HepG2 (cell line): ENCODE data around the gene DGAT2. TPM values are rescaled to one million over a fixed set of nuclear protein-coding genes. Genes with fewer than 3 reads are reported as not detected.

Experiments used
- AHDC1 ChIP-seq: sonication (generic); formaldehyde crosslinking; IDR thresholded peaks from 2 replicates; pipeline ENCODE4 v1.5.1; 2020; ENCODE audit warnings: mild to moderate bottlenecking, missing genetic modification reagents, borderline replicate concordance
- ARHGAP35 ChIP-seq: sonication (generic); formaldehyde crosslinking; IDR thresholded peaks from 2 replicates; pipeline ENCODE4 v1.9.0; 2022; ENCODE audit warnings: mild to moderate bottlenecking, inconsistent platforms, moderate library complexity, missing genetic modification reagents, borderline replicate concordance
- CAMTA2 ChIP-seq: sonication (generic); formaldehyde crosslinking; IDR thresholded peaks from 2 replicates; pipeline ENCODE4 v1.4.0; 2020; ENCODE audit warnings: mild to moderate bottlenecking, missing genetic modification reagents, borderline replicate concordance
- CBFB ChIP-seq: sonication (generic); formaldehyde crosslinking; IDR thresholded peaks from 2 replicates; pipeline ENCODE4 v1.4.0; 2020; ENCODE audit warnings: missing genetic modification reagents
- CREM ChIP-seq, 2 experiments: sonication (generic) in 1 of 2; formaldehyde crosslinking in 1 of 2; IDR thresholded peaks; 2 replicates each; pipeline versions ENCODE4 v1.4.0 to v1.6.1; 2016 to 2020; ENCODE audit warnings: antibody characterized with exemption in 1 of 2, mild to moderate bottlenecking in 1 of 2, missing genetic modification reagents in 1 of 2
- EZH2 ChIP-seq: conservative IDR thresholded peaks from 2 replicates; pipeline ENCODE4 v1.6.1; 2012; ENCODE audit warnings: mild to moderate bottlenecking, low read depth, low read length, moderate library complexity
- FUBP1 ChIP-seq: sonication (generic); formaldehyde crosslinking; IDR thresholded peaks from 2 replicates; pipeline ENCODE4 v1.5.1; 2020; ENCODE audit warnings: missing genetic modification reagents, mild to moderate bottlenecking, borderline replicate concordance
- NR2F1 ChIP-seq, 2 experiments: fragments of 450-650 bp in 1 of 2; formaldehyde crosslinking in 1 of 2; IDR thresholded peaks; 2 replicates each; pipeline versions ENCODE4 v1.5.0 to v1.6.1; 2016 to 2020; ENCODE audit warnings: mild to moderate bottlenecking in 1 of 2, missing compliant biosample characterization in 1 of 2, missing genetic modification reagents in 1 of 2, moderate library complexity in 1 of 2
- TFDP1 ChIP-seq: IDR thresholded peaks from 2 replicates; pipeline ENCODE4 v1.6.1; 2016; ENCODE audit warnings: missing compliant biosample characterization, missing genetic modification reagents, borderline replicate concordance
- WIZ ChIP-seq: sonication (generic); formaldehyde crosslinking; IDR thresholded peaks from 2 replicates; pipeline ENCODE4 v1.5.1; 2020; ENCODE audit warnings: mild to moderate bottlenecking, missing genetic modification reagents
- ZBTB20 ChIP-seq: sonication (generic); formaldehyde crosslinking; IDR thresholded peaks from 2 replicates; pipeline ENCODE4 v1.8.1; 2023; ENCODE audit warnings: missing genetic modification reagents, low read depth, mild to moderate bottlenecking, borderline replicate concordance
- ZNF562 ChIP-seq: sonication (generic); formaldehyde crosslinking; IDR thresholded peaks from 2 replicates; pipeline ENCODE4 v1.8.0; 2022; ENCODE audit warnings: missing genetic modification reagents, borderline replicate concordance
- ZNF598 ChIP-seq: sonication (generic); formaldehyde crosslinking; IDR thresholded peaks from 2 replicates; pipeline ENCODE4 v1.5.1; 2020; ENCODE audit warnings: mild to moderate bottlenecking, missing genetic modification reagents, borderline replicate concordance
- ZXDC ChIP-seq: sonication (generic); formaldehyde crosslinking; IDR thresholded peaks from 2 replicates; pipeline ENCODE4 v1.5.0; 2020; ENCODE audit warnings: mild to moderate bottlenecking, missing genetic modification reagents
- polyA plus RNA-seq, 8 experiments: library from polyadenylated mRNA; depleted of rRNA in 3 of 8; stranded (reverse) in 7 of 8; unstranded in 1 of 8; fragments of >200 nt; fragmentation: Illumina TruSeq in 4 of 8; extraction: Trizol in 4 of 8; gene quantifications; 2 replicates each; pipeline versions ENCODE4 v1.2.1 to v1.2.3, GENCODE V29; 2011 to 2016; ENCODE audit warnings: low read depth in 4 of 8, missing spikeins in 1 of 8, mixed read lengths in 1 of 8; ENCODE audit not compliant: insufficient read depth in 1 of 8
- total RNA-seq, 5 experiments: library from RNA; depleted of rRNA; stranded (reverse); fragments of >200 nt; fragmentation: Illumina TruSeq; extraction: Trizol; gene quantifications; 2 replicates each; pipeline ENCODE4 v1.2.3, GENCODE V29; 2016; ENCODE audit warnings: low read depth in 1 of 5

The DGAT2 gene
- total and polyA plus RNA-seq, 2 of the 13 experiments (the other 11 are each of a cell fraction or from before 2014, with no cell fraction given): 39.0 to 65.6 TPM

GRCh38 chr11:75814677-75815344 lies 46.2 kb downstream of the DGAT2 start, which contains the start of gene UVRAG (continued):
- TF ChIP-seq AHDC1 (CRISPR knock-in tag) (no peak), ZBTB20 (CRISPR knock-in tag) (0 out of 2 replicates have a peak, but pooled peaks have one; percentile 15), NR2F1 (CRISPR knock-in tag; IDR thresholded peaks at IDR 0.05) (no peak), FUBP1 (CRISPR knock-in tag) (no peak), CREM (IDR thresholded peaks at IDR 0.05) (peak; percentile 76), CREM (CRISPR knock-in tag; IDR thresholded peaks at IDR 0.05) (no peak), ZNF562 (no peak), EZH2 (no peak), CAMTA2 (CRISPR knock-in tag) (no peak), ZXDC (CRISPR knock-in tag) (no peak), WIZ (CRISPR knock-in tag) (peak; percentile 36; the same call in 1 of the 2 replicates), CBFB (CRISPR knock-in tag) (no peak; the same call in 1 of the 2 replicates), ZNF598 (CRISPR knock-in tag) (no peak), TFDP1 (CRISPR knock-in tag) (peak; percentile 71; the same call in 1 of the 2 replicates), ARHGAP35 (CRISPR knock-in tag) (no peak)
